GM23338 (cell line): Measurements from ENCODE around the gene KIAA1671.

ENCODE experiments used
- EZH2 ChIP-seq: fragments of 200-600 bp; sonication (generic); IDR thresholded peaks from one replicate; pipeline ENCODE4 v1.8.0; 2017; ENCODE audit warnings: antibody characterized with exemption, mild to moderate bottlenecking, low read depth; ENCODE audit not compliant: unreplicated experiment
- JUNB ChIP-seq: IDR thresholded peaks from one replicate; pipeline ENCODE4 v1.6.1; 2016; ENCODE audit warnings: antibody characterized with exemption; ENCODE audit not compliant: unreplicated experiment
- POLR2AphosphoS5 ChIP-seq: IDR thresholded peaks from 2 replicates; pipeline ENCODE4 v1.6.1; 2016; ENCODE audit warnings: antibody characterized with exemption, low read depth
- ZNF331 ChIP-seq: fragments of 250-450 bp; sonication (Bioruptor Pico); IDR thresholded peaks from 2 replicates; pipeline ENCODE4 v1.5.0; 2020; ENCODE audit warnings: low read depth, mild to moderate bottlenecking, moderate library complexity
- TF ChIP-seq, protein P1 (sequence below), 2 experiments: fragments of 200-600 bp in 1 of 2; sonication (generic) in 1 of 2; conservative IDR thresholded peaks; 2 replicates each; pipeline versions ENCODE4 v1.5.1 to v1.6.1; 2016 to 2017; ENCODE audit warnings: antibody characterized with exemption in 2 of 2, low read depth in 2 of 2, mild to moderate bottlenecking in 2 of 2, moderate library complexity in 1 of 2
- TF ChIP-seq, protein P2 (sequence below): IDR thresholded peaks from one replicate; pipeline ENCODE4 v1.6.1; 2018; ENCODE audit warnings: antibody characterized with exemption; ENCODE audit not compliant: unreplicated experiment
- TF ChIP-seq, protein P3 (sequence below): IDR thresholded peaks from 2 replicates; pipeline ENCODE4 v1.6.1; 2016; ENCODE audit warnings: antibody characterized with exemption

DNA sequence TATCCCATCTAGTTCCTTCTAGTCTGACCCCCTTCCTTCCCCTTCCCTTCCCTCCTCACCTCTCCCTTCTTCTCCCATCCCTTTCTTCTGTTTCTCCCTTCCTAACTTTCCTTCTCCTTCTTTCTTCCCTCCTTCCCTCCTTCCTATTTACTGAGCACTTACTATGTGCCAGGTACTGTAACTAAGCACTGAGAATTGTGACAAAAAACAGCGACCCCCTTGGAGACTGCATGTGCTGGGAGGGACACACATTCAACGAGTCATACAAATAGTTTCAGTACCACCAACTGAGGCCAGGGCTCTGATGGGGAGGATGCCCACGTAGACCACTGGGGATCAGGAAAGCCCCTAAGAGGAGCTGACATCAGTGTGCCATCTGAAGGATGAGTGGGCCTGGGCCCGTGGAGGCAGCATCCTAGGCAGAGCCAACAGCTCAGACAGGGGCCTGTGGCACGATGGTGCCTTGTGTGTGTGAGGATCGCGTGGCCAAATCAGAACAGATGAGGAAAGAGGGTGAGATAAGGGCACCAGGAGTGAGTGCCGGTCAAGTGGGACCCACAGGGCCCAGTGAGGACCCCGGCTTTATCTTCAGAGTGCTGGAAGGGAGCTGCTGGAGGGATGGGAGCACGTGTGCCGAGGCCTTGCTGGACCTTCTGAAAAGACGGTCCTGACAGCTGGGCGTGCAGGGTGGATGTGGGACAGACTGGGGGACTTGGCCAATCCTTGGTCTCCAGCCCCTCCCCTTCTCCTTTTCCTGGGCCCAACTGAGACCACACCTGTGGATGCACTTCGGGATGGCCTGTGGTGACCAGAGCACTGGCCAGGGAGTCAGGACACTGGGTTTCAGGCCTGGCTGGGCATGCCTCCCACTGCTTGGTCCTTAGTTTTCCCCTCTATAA, 208.8 kb downstream of the KIAA1671 start:
- TF ChIP-seq, protein P1, sequence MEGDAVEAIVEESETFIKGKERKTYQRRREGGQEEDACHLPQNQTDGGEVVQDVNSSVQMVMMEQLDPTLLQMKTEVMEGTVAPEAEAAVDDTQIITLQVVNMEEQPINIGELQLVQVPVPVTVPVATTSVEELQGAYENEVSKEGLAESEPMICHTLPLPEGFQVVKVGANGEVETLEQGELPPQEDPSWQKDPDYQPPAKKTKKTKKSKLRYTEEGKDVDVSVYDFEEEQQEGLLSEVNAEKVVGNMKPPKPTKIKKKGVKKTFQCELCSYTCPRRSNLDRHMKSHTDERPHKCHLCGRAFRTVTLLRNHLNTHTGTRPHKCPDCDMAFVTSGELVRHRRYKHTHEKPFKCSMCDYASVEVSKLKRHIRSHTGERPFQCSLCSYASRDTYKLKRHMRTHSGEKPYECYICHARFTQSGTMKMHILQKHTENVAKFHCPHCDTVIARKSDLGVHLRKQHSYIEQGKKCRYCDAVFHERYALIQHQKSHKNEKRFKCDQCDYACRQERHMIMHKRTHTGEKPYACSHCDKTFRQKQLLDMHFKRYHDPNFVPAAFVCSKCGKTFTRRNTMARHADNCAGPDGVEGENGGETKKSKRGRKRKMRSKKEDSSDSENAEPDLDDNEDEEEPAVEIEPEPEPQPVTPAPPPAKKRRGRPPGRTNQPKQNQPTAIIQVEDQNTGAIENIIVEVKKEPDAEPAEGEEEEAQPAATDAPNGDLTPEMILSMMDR (conservative IDR thresholded peaks at IDR 0.05; ENCODE audit: low read depth in 2 of 2), result no peak
- TF ChIP-seq POLR2AphosphoS5, result no peak
- TF ChIP-seq, protein P2, sequence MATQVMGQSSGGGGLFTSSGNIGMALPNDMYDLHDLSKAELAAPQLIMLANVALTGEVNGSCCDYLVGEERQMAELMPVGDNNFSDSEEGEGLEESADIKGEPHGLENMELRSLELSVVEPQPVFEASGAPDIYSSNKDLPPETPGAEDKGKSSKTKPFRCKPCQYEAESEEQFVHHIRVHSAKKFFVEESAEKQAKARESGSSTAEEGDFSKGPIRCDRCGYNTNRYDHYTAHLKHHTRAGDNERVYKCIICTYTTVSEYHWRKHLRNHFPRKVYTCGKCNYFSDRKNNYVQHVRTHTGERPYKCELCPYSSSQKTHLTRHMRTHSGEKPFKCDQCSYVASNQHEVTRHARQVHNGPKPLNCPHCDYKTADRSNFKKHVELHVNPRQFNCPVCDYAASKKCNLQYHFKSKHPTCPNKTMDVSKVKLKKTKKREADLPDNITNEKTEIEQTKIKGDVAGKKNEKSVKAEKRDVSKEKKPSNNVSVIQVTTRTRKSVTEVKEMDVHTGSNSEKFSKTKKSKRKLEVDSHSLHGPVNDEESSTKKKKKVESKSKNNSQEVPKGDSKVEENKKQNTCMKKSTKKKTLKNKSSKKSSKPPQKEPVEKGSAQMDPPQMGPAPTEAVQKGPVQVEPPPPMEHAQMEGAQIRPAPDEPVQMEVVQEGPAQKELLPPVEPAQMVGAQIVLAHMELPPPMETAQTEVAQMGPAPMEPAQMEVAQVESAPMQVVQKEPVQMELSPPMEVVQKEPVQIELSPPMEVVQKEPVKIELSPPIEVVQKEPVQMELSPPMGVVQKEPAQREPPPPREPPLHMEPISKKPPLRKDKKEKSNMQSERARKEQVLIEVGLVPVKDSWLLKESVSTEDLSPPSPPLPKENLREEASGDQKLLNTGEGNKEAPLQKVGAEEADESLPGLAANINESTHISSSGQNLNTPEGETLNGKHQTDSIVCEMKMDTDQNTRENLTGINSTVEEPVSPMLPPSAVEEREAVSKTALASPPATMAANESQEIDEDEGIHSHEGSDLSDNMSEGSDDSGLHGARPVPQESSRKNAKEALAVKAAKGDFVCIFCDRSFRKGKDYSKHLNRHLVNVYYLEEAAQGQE, result no peak
- TF ChIP-seq EZH2, result no peak
- no peak for TF ChIP-seq JUNB
- no peak for TF ChIP-seq ZNF331 (CRISPR knock-in tag)
- TF ChIP-seq, protein P3, sequence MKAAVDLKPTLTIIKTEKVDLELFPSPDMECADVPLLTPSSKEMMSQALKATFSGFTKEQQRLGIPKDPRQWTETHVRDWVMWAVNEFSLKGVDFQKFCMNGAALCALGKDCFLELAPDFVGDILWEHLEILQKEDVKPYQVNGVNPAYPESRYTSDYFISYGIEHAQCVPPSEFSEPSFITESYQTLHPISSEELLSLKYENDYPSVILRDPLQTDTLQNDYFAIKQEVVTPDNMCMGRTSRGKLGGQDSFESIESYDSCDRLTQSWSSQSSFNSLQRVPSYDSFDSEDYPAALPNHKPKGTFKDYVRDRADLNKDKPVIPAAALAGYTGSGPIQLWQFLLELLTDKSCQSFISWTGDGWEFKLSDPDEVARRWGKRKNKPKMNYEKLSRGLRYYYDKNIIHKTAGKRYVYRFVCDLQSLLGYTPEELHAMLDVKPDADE, result no peak
